ENCODE data around the gene TIGD3. TPM values are rescaled to one million over a fixed set of nuclear protein-coding genes. Genes with fewer than 3 reads are reported as not detected.
A peak's percentile ranks its signal among the peaks of the same experiment; 100 is the strongest.

TIGD3 gene
- total and polyA plus RNA-seq, 9 donors = 0.11 to 0.72 (median 0.33) TPM; not detected in 2

- Histone ChIP-seq H3K4me1 (ENCODE audit: insufficient read depth) (peaks cover 16% of the 10 kb centered on the region), H3K27me3 (no peaks in the 10 kb centered on the region), H3K4me3 (peak overlapping the region; percentile 42), H3K36me3 (no peaks in the 10 kb centered on the region), H3K9me3 (no peaks in the 10 kb centered on the region), H3K27ac (peak overlapping the region; percentile 93 to 96)
- TF ChIP-seq POLR2A (IDR thresholded peaks at IDR 0.05) (no peak), CTCF (IDR thresholded peaks at IDR 0.05) (no peak), EP300 (IDR thresholded peaks at IDR 0.05) (no peak)
- intact Hi-C loops (cut with DNase I) = loop anchor here in 3 of 4 donors (5.0 kb wide), 3 partner anchors 36 to 131 kb away; no protein-coding TSS in a partner anchor
- DNase-seq = no peak
- WGBS, 3 donors = 25 to 32% (median 26%) methylated on average over 6 of the region's 6 CpGs
Observed at GRCh38 chr11:65381716-65382032, 27.1 kb downstream of the TIGD3 start.

- H3K9me3 ChIP-seq = no peaks in the 10 kb centered on the region
- peak within 1 kb of the TSS; percentile 42 for H3K4me3 ChIP-seq
- peak within 1 kb of the TSS; percentile 93 to 96 for H3K27ac ChIP-seq
- TF ChIP-seq POLR2A (IDR thresholded peaks at IDR 0.05) (peak; percentile 53), EP300 (IDR thresholded peaks at IDR 0.05) (peak; percentile 52), CTCF (IDR thresholded peaks at IDR 0.05) (peak; percentile 71 to 100 (median 99))
- peaks cover 16% of the 10 kb centered on the region for H3K4me1 ChIP-seq (ENCODE audit: insufficient read depth)
- no peaks in the 10 kb centered on the region for H3K27me3 ChIP-seq
- no peaks in the 10 kb centered on the region for H3K36me3 ChIP-seq
- peak; percentile 92 to 96 (median 94) for DNase-seq
- intact Hi-C loops (cut with DNase I) = loop anchor here in 3 of 4 donors (5.0 kb wide), 3 partner anchors 35 to 130 kb away; no protein-coding TSS in a partner anchor
- WGBS, 3 donors = 1 to 2% (median 1%) methylated on average over 18 to 27 of the region's 27 CpGs
Observed at GRCh38 chr11:65382033-65382803, 27.7 kb downstream of the TIGD3 start, which contains the start of gene SLC25A45. Gene SLC25A45 (minus strand): TSS chr11:65382646. CDS start chr11:65381951, 695 bp downstream.

GRCh38 chr11:65382804-65383368 is 28.3 kb downstream of the TIGD3 start:
- Histone ChIP-seq H3K36me3 (no peaks in the 10 kb centered on the region), H3K4me3 (peak overlapping the region; percentile 35), H3K27me3 (no peaks in the 10 kb centered on the region), H3K9me3 (no peaks in the 10 kb centered on the region), H3K27ac (peak overlapping the region; percentile 93 to 96), H3K4me1 (ENCODE audit: insufficient read depth) (peaks cover 16% of the 10 kb centered on the region)
- intact Hi-C loops (cut with DNase I) = loop anchor here in 3 of 4 donors (5.0 kb wide), 3 partner anchors 34 to 129 kb away; no protein-coding TSS in a partner anchor
- DNase-seq = peak in 3 of 5 donors; percentile 52 to 89 (median 82)
- TF ChIP-seq POLR2A (IDR thresholded peaks at IDR 0.05) (peak; percentile 12), CTCF (IDR thresholded peaks at IDR 0.05) (no peak)
- WGBS, 3 donors = 14 to 21% (median 17%) methylated on average over 12 of the region's 12 CpGs

GRCh38 chr11:65383778-65384177 is 29.2 kb downstream of the TIGD3 start:
- DNase-seq = no peak
- H3K4me3 ChIP-seq = no peak overlapping the region
- intact Hi-C loops (cut with DNase I) = loop anchor here in 3 of 4 donors (5.0 kb wide), 3 partner anchors 34 to 129 kb away; no protein-coding TSS in a partner anchor
- H3K27me3 ChIP-seq = no peaks in the 10 kb centered on the region
- TF ChIP-seq EP300 (IDR thresholded peaks at IDR 0.05) (no peak), POLR2A (IDR thresholded peaks at IDR 0.05) (no peak), CTCF (IDR thresholded peaks at IDR 0.05) (no peak)
- H3K36me3 ChIP-seq = no peaks in the 10 kb centered on the region
- H3K27ac ChIP-seq = peak overlapping the region; percentile 88 to 91
- peaks cover 16% of the 10 kb centered on the region for H3K4me1 ChIP-seq (ENCODE audit: insufficient read depth)
- WGBS, 3 donors = 89% methylated on average over 6 of the region's 6 CpGs
- H3K9me3 ChIP-seq = no peaks in the 10 kb centered on the region
